ENCODE measurements around the gene KMO. TPM values are rescaled to one million over a fixed set of nuclear protein-coding genes. Genes with fewer than 3 reads are reported as not detected.

Gene KMO
- total RNA-seq, 1 experiment from 2014 or later: 1.2 TPM

DNA sequence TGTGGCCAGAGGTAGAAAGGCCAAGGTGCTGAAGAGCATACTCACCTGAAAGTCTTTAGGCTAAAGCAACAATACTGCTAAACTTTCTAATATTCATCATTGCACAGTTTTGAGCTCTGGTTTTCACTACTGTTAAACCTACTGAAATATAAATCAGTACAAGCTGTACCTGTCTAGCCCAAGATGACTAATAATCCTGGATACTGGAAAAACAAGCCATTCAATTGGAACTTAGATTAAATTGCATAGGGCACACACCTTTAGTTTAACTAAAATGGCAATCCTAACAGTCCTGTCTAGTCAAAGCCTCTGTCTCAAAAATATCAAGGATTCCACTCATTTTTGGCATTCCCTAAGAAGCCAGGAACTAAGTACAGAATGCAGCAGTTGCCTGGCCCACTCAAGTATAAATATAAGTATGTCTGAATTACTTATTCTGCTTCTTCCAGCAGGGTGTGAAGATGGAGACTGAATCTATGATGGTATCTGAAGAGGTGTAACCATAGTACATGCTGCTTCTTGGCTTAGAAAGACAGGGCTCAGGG, 104.9 kb downstream of the KMO start:
- POLR2A ChIA-PET: interaction anchor here (0.6 to 4.4 kb wide), 18 partner anchors 11 to 1210 kb away, joined by 3 to 50 read pairs (median 9); partner anchors contain the start of genes FH and KMO
- no peaks in the 10 kb centered on the region for H3K27me3 Mint-ChIP-seq (ENCODE audit: insufficient read depth, unreplicated experiment)
- H3K4me1 Mint-ChIP-seq (ENCODE audit: insufficient read depth, unreplicated experiment): peaks cover 66% of the 10 kb centered on the region
- peak; percentile 30 for DNase-seq (ENCODE audit: unreplicated experiment)
- peaks cover 67% of the 10 kb centered on the region for H3K36me3 Mint-ChIP-seq (ENCODE audit: insufficient read depth, unreplicated experiment)
- CTCF ChIA-PET: interaction anchor here (0.6 to 7.1 kb wide), 10 partner anchors 11 to 272 kb away, joined by 3 to 69 read pairs (median 4); partner anchors contain the start of gene KMO
- peaks cover 5% of the 10 kb centered on the region for H3K9me3 Mint-ChIP-seq (ENCODE audit: unreplicated experiment)
- TF ChIP-seq, protein P1, sequence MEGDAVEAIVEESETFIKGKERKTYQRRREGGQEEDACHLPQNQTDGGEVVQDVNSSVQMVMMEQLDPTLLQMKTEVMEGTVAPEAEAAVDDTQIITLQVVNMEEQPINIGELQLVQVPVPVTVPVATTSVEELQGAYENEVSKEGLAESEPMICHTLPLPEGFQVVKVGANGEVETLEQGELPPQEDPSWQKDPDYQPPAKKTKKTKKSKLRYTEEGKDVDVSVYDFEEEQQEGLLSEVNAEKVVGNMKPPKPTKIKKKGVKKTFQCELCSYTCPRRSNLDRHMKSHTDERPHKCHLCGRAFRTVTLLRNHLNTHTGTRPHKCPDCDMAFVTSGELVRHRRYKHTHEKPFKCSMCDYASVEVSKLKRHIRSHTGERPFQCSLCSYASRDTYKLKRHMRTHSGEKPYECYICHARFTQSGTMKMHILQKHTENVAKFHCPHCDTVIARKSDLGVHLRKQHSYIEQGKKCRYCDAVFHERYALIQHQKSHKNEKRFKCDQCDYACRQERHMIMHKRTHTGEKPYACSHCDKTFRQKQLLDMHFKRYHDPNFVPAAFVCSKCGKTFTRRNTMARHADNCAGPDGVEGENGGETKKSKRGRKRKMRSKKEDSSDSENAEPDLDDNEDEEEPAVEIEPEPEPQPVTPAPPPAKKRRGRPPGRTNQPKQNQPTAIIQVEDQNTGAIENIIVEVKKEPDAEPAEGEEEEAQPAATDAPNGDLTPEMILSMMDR (IDR thresholded peaks at IDR 0.05; ENCODE audit: unreplicated experiment): no peak
- intact Hi-C loops (cut with micrococcal nuclease): no loop called here
- BruUV-seq (replicated peaks): no TSS peak
- H3K4me3 Mint-ChIP-seq (ENCODE audit: unreplicated experiment): peak overlapping the region; percentile 75
- H3K27ac Mint-ChIP-seq (ENCODE audit: low read depth, unreplicated experiment): peak overlapping the region; percentile 100

DNA sequence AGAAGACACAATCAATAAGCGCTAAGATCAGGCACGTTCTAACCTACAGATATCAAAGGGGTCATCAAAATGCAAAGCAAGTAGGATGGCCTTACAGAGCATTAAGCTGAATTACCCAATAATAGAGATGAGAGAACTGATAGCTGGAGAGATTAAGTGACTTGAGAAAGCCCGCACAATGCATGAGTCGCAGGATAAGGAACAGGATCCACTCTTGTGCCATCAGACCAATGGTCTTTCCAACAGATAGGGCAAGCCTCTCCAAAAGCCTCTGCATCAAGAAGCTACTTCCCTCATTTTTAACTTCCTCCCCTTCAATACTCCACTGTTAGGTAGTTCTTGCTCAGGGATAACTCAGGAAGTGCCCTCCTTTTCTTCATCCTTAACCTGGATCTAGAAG, 105.4 kb downstream of the KMO start:
- TF ChIP-seq, protein P1 (IDR thresholded peaks at IDR 0.05; ENCODE audit: unreplicated experiment): no peak
- intact Hi-C loops (cut with micrococcal nuclease): loop anchor here (2.0 kb wide), 1 partner anchor 111 kb away; no protein-coding TSS in a partner anchor
- ChIA-PET CTCF (interaction anchor here (0.7 to 7.1 kb wide), 9 partner anchors 11 to 197 kb away, joined by 3 to 69 read pairs (median 4); partner anchors contain the start of gene KMO), POLR2A (interaction anchor here (0.6 to 4.4 kb wide), 27 partner anchors 8 to 201 kb away, joined by 3 to 50 read pairs (median 9); partner anchors contain the start of genes FH and KMO)
- Mint-ChIP-seq H3K9me3 (ENCODE audit: unreplicated experiment) (peaks cover 8% of the 10 kb centered on the region), H3K36me3 (ENCODE audit: insufficient read depth, unreplicated experiment) (peaks cover 63% of the 10 kb centered on the region), H3K4me1 (ENCODE audit: insufficient read depth, unreplicated experiment) (peaks cover 68% of the 10 kb centered on the region), H3K27ac (ENCODE audit: low read depth, unreplicated experiment) (peak overlapping the region; percentile 100), H3K4me3 (ENCODE audit: unreplicated experiment) (peak overlapping the region; percentile 75), H3K27me3 (ENCODE audit: insufficient read depth, unreplicated experiment) (no peaks in the 10 kb centered on the region)
- DNase-seq (ENCODE audit: unreplicated experiment): peak; percentile 56
- no TSS peak for BruUV-seq (replicated peaks)

DNA sequence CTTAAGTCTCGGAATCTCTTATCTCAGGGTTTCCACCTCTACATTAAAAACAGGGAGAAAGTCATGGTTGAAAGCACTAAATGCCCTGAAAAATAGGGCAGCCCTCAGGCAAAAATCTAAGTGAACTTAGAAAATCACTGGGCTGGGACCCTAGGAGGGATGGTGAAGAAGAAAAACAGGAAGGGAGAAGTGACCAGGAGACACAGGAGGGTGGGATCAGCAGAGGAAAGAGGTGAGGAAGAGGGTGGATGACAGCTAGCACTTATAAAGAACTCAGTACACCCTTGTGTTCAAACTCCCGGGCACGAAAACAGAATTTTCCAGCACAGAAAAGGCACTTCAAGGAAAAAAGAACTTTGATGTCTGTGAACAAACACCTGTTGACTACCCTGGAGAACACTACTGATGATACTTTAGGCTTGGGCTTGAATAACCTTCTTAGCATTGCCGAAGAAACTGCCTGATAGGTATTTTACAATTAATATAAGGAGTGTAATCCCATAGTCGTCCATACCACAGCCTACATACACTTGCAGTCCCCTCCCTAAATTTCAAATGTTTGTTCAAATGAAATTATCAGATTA, 106.0 kb downstream of the KMO start:
- TF ChIP-seq, protein P1 (IDR thresholded peaks at IDR 0.05; ENCODE audit: unreplicated experiment): no peak
- Mint-ChIP-seq H3K36me3 (ENCODE audit: insufficient read depth, unreplicated experiment) (peaks cover 57% of the 10 kb centered on the region), H3K27me3 (ENCODE audit: insufficient read depth, unreplicated experiment) (no peaks in the 10 kb centered on the region), H3K4me3 (ENCODE audit: unreplicated experiment) (peak overlapping the region; percentile 75), H3K9me3 (ENCODE audit: unreplicated experiment) (peaks cover 8% of the 10 kb centered on the region), H3K27ac (ENCODE audit: low read depth, unreplicated experiment) (peak overlapping the region; percentile 100), H3K4me1 (ENCODE audit: insufficient read depth, unreplicated experiment) (peaks cover 69% of the 10 kb centered on the region)
- no TSS peak for BruUV-seq (replicated peaks)
- ChIA-PET POLR2A (interaction anchor here (0.6 to 4.4 kb wide), 41 partner anchors 8 to 209 kb away, joined by 3 to 50 read pairs (median 5); partner anchors contain the start of genes EXO1, FH and KMO), CTCF (interaction anchor here (0.7 to 7.1 kb wide), 12 partner anchors 12 to 196 kb away, joined by 3 to 69 read pairs (median 4); partner anchors contain the start of gene KMO)
- intact Hi-C loops (cut with micrococcal nuclease): loop anchor here (2.0 kb wide), 1 partner anchor 111 kb away; no protein-coding TSS in a partner anchor
- peak; percentile 31 for DNase-seq (ENCODE audit: unreplicated experiment)

All from MCF 10A (cell line).